Mucosa of rectum (tissue), 2 donors: ENCODE results near the gene SNAPC4.

Experiments used
- H3K27ac ChIP-seq, 2 donors: one replicate each; pipeline ENCODE4 v1.7.0; 2013; ENCODE audit warnings: inconsistent platforms in 2 of 2, low read depth in 2 of 2, low read length in 2 of 2
- H3K27me3 ChIP-seq, 2 donors: one replicate each; pipeline ENCODE4 v1.7.0; 2013; ENCODE audit warnings: low read length in 2 of 2; ENCODE audit not compliant: control insufficient read depth in 2 of 2, insufficient read depth in 2 of 2
- H3K36me3 ChIP-seq, 2 donors: one replicate each; pipeline ENCODE4 v1.7.0; 2013; ENCODE audit warnings: low read length in 2 of 2; ENCODE audit not compliant: control insufficient read depth in 2 of 2, insufficient read depth in 2 of 2
- H3K4me1 ChIP-seq, 2 donors: one replicate each; pipeline ENCODE4 v1.7.0; 2013; ENCODE audit warnings: low read length in 2 of 2, mild to moderate bottlenecking in 1 of 2; ENCODE audit not compliant: control insufficient read depth in 2 of 2, insufficient read depth in 2 of 2
- H3K4me3 ChIP-seq, 2 donors: one replicate each; pipeline ENCODE4 v1.7.0; 2013; ENCODE audit warnings: low read length in 2 of 2
- H3K9ac ChIP-seq, 2 donors: one replicate each; pipeline ENCODE4 v1.7.0; 2013; ENCODE audit warnings: low read length in 2 of 2, low read depth in 1 of 2, mild to moderate bottlenecking in 1 of 2
- H3K9me3 ChIP-seq, 2 donors: one replicate each; pipeline ENCODE4 v1.7.0; 2013; ENCODE audit warnings: low read length in 2 of 2; ENCODE audit not compliant: control insufficient read depth in 2 of 2
- donor health status: healthy.
- donor health status: Normal muscosa, but diverticular disease.

The SNAPC4 gene

DNA sequence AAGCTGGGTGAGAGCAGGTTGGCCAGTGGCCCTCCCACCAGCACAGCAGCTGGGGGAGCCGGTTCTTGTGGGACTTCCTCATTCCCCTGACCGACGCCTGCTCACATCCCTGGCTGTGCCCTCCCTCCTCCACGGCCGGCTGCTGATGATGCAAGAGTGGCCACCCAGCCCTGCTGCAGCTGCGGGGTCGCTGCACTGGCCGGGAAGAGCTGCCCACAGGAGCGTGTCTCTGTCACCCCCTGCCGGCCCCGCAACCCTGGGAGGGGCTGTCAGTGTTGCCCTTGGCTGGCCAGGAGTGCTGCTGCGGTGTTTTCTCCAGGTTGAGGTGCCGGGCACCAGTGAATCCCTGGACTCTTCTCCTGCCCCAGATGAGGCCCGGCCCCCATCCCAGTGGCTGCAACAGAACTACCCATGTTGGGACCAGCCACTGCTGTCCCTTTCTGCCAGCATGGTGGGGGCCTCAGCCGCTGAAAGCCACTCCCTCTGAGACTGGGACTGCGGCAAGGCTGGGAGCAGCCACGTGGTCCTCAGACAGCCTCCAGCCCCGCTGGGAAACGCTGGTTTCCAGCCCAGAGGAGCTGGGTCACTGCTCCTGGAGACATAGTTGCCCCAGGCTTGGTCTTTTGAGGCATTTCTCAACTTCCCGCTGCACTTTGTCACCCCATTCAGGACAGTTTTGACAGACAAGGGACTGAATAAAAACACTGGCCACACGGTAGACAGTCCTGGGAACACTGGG, 27.2 kb downstream of the SNAPC4 start:
- no peaks in the 10 kb centered on the region for H3K36me3 ChIP-seq
- no peaks in the 10 kb centered on the region for H3K9me3 ChIP-seq
- H3K27ac ChIP-seq: no peak overlapping the region
- H3K27me3 ChIP-seq: no peaks in the 10 kb centered on the region
- peaks cover 3 to 7% of the 10 kb centered on the region in 2 donors for H3K4me1 ChIP-seq
- H3K9ac ChIP-seq: peak overlapping the region; percentile 25 to 47
- peak overlapping the region in 1 of 2 donors; percentile 62 for H3K4me3 ChIP-seq

DNA sequence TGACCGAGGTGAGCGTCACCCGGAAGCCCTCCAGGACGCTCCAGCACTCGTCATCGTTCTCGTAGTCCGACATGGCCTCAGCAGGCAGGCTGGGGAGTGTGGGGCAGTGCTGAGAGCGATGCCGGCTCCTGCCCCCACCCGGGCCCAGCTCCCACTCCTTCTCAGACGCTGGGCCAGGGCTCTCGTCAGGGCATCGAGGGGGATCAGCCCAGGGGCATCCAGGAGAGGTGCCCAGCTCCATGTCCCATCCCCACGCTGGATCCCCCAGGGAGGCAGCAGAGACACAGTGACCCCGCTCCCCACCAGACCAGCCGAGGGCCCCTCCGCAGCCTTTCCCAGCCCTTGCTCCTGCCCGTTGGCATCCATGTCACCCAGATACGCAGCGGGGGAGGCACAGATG, 28.0 kb downstream of the SNAPC4 start:
- Histone ChIP-seq H3K27ac (no peak overlapping the region), H3K9ac (no peak overlapping the region), H3K4me3 (no peak overlapping the region)

DNA sequence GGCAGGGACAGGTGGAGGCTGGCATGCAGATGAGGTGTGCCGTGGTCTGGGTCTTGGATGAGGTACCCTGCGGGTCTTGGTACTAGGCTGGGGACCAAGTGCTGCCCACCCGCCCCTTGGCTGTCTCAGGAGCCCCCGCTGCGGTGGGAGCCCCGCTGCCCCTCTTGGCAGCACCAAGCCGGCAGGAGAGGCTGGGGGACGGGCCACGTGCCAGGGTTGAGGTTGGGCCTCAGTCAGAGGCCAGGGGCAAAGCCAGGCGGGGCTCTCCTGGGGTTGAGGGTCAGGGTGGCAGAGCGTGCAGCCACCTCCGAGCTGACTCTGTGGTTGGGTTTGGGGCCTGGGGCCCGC, 28.5 kb downstream of the SNAPC4 start:
- Histone ChIP-seq H3K9ac (no peak overlapping the region), H3K36me3 (no peaks in the 10 kb centered on the region), H3K4me3 (no peak overlapping the region), H3K9me3 (no peaks in the 10 kb centered on the region), H3K4me1 (peaks cover 3 to 7% of the 10 kb centered on the region in 2 donors), H3K27ac (no peak overlapping the region), H3K27me3 (no peaks in the 10 kb centered on the region)

More for the DNA sequence above, 28.0 kb downstream of the SNAPC4 start:
- H3K27me3 ChIP-seq: no peaks in the 10 kb centered on the region
- no peaks in the 10 kb centered on the region for H3K9me3 ChIP-seq
- no peaks in the 10 kb centered on the region for H3K36me3 ChIP-seq
- H3K4me1 ChIP-seq: peaks cover 3 to 7% of the 10 kb centered on the region in 2 donors

- Histone ChIP-seq H3K9ac (no peak overlapping the region), H3K4me3 (no peak overlapping the region), H3K27ac (no peak overlapping the region), H3K36me3 (no peaks in the 10 kb centered on the region), H3K27me3 (no peaks in the 10 kb centered on the region), H3K9me3 (no peaks in the 10 kb centered on the region), H3K4me1 (peaks cover 3 to 7% of the 10 kb centered on the region in 2 donors)
Observed at GRCh38 chr9:136370687-136371532, 29.1 kb downstream of the SNAPC4 start.

GRCh38 chr9:136370037-136370436, 29.9 kb downstream of the SNAPC4 start:
- H3K9ac ChIP-seq: no peak overlapping the region
- H3K36me3 ChIP-seq: no peaks in the 10 kb centered on the region
- H3K27ac ChIP-seq: no peak overlapping the region

DNA sequence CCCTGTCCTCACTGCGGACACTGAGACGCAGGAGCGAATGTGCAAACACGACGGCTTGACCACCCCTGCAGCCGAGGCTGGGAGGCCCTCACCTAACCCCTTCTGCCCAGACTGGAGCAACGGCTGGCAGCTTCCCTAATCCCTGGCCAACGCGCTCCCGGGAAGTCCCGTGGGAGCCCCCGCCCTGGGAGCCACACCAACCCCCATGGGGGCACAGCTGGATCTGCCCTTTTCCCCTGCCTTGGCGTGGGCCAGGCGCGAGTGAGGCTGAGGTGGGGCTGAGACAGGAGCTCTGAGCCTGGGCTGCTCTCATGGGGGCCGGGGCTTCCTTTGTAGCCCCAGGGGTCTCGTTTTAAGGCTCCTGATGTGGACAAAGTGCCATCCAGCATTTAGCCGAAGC, 31.8 kb downstream of the SNAPC4 start:
- no peaks in the 10 kb centered on the region for H3K27me3 ChIP-seq
- no peak overlapping the region for H3K9ac ChIP-seq
- no peaks in the 10 kb centered on the region for H3K9me3 ChIP-seq
- no peak overlapping the region for H3K4me3 ChIP-seq
- peaks cover 7 to 10% of the 10 kb centered on the region in 2 donors for H3K4me1 ChIP-seq
- H3K36me3 ChIP-seq: no peaks in the 10 kb centered on the region
- H3K27ac ChIP-seq: no peak overlapping the region

More at GRCh38 chr9:136370037-136370436, 29.9 kb downstream of the SNAPC4 start:
- no peaks in the 10 kb centered on the region for H3K27me3 ChIP-seq
- no peaks in the 10 kb centered on the region for H3K9me3 ChIP-seq
- H3K4me1 ChIP-seq: peaks cover 3 to 7% of the 10 kb centered on the region in 2 donors
- no peak overlapping the region for H3K4me3 ChIP-seq

- no peak overlapping the region for H3K27ac ChIP-seq
- H3K4me3 ChIP-seq: no peak overlapping the region
- no peak overlapping the region for H3K9ac ChIP-seq
- no peaks in the 10 kb centered on the region for H3K36me3 ChIP-seq
- peaks cover 7 to 9% of the 10 kb centered on the region in 2 donors for H3K4me1 ChIP-seq
- no peaks in the 10 kb centered on the region for H3K27me3 ChIP-seq
- H3K9me3 ChIP-seq: no peaks in the 10 kb centered on the region
Observed at GRCh38 chr9:136367296-136368145, 32.4 kb downstream of the SNAPC4 start.

- Histone ChIP-seq H3K27ac (no peak overlapping the region), H3K27me3 (no peaks in the 10 kb centered on the region), H3K36me3 (no peaks in the 10 kb centered on the region)
Observed at GRCh38 chr9:136366826-136367225, 33.1 kb downstream of the SNAPC4 start.

DNA sequence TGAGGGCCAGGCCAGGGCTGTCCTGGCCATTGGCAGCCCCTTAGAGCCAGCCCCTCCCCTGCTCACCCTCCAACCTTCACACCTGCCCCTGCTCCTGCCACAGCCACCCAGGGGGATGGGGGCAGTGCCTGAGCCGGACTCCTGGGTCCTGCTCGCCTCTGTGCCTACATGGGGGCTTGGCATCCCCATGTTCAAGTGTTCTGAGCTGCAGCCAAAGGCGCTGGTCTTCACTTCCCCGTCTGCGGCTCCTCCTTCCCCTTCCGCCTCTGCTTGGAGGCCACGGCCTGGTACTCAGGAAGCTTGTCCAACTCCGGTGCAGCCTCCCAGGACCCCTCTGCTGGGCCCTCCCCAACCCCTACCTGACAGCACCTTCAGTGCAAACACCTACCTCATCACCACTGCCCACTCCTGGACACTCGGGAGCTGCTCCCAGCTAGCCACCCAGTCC, 34.2 kb downstream of the SNAPC4 start:
- Histone ChIP-seq H3K27ac (no peak overlapping the region), H3K9me3 (no peaks in the 10 kb centered on the region), H3K4me1 (peaks cover 4 to 15% of the 10 kb centered on the region in 2 donors), H3K9ac (no peak overlapping the region), H3K36me3 (no peaks in the 10 kb centered on the region), H3K27me3 (no peaks in the 10 kb centered on the region), H3K4me3 (no peak overlapping the region)

More at GRCh38 chr9:136366826-136367225, 33.1 kb downstream of the SNAPC4 start:
- Histone ChIP-seq H3K4me1 (peaks cover 4 to 10% of the 10 kb centered on the region in 2 donors), H3K9me3 (no peaks in the 10 kb centered on the region), H3K4me3 (no peak overlapping the region), H3K9ac (no peak overlapping the region)
